ENCODE data around the gene TMEM259. TPM values are rescaled to one million over a fixed set of nuclear protein-coding genes. Genes with fewer than 3 reads are reported as not detected.
A peak's percentile ranks its signal among the peaks of the same experiment; 100 is the strongest.

Gene TMEM259
- total and polyA plus RNA-seq, 2 donors from 2014 or later = 129 to 180 TPM

DNA sequence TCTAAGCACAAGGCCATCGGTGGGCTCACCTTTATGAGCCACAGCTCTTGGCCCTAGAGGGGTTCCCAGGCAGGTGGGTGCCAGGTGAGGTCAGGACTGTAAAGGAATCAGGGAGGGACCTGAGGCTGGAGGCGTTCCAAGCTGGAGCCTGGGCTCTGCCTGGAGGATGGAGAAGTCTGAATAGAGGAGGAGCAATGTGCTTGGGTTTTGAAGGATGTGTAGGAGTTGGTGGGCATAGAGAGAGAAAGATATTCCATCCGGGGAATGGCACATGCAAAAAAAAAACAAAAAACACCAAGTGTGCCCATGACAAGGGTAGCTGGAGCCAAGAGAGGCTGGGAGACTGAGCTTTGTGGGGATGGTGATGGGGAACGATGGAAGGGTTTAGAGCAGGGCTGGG is 18.3 kb downstream of the TMEM259 start:
- no peak overlapping the region for H3K27ac ChIP-seq (ENCODE audit: low read depth in 2 of 2, low read length in 2 of 2)
- no peak overlapping the region for H3K4me3 ChIP-seq (ENCODE audit: low read length in 3 of 3)
- no peak for DNase-seq
- H3K9ac ChIP-seq (ENCODE audit: low read length in 3 of 3) = no peak overlapping the region
- no peaks in the 10 kb centered on the region for H3K4me1 ChIP-seq (ENCODE audit: control insufficient read depth in 2 of 3, insufficient read depth in 2 of 3, low read depth in 1 of 3, low read length in 3 of 3)
- H3K27me3 ChIP-seq (ENCODE audit: control insufficient read depth, insufficient read depth, low read length) = peaks cover 14% of the 10 kb centered on the region
- TF ChIP-seq, protein P1, sequence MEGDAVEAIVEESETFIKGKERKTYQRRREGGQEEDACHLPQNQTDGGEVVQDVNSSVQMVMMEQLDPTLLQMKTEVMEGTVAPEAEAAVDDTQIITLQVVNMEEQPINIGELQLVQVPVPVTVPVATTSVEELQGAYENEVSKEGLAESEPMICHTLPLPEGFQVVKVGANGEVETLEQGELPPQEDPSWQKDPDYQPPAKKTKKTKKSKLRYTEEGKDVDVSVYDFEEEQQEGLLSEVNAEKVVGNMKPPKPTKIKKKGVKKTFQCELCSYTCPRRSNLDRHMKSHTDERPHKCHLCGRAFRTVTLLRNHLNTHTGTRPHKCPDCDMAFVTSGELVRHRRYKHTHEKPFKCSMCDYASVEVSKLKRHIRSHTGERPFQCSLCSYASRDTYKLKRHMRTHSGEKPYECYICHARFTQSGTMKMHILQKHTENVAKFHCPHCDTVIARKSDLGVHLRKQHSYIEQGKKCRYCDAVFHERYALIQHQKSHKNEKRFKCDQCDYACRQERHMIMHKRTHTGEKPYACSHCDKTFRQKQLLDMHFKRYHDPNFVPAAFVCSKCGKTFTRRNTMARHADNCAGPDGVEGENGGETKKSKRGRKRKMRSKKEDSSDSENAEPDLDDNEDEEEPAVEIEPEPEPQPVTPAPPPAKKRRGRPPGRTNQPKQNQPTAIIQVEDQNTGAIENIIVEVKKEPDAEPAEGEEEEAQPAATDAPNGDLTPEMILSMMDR (IDR thresholded peaks at IDR 0.05; ENCODE audit: borderline replicate concordance, extremely low read depth, insufficient read depth) = no peak
- FAIRE-seq = no peak
- no peaks in the 10 kb centered on the region for H3K36me3 ChIP-seq (ENCODE audit: control insufficient read depth in 2 of 3, insufficient read depth in 3 of 3, low read length in 3 of 3)
- intact Hi-C loops (cut with DNase I) = no loop called here
- H3K9me3 ChIP-seq (ENCODE audit: control insufficient read depth in 2 of 3, insufficient read depth in 1 of 3, low read length in 3 of 3) = no peaks in the 10 kb centered on the region

DNA sequence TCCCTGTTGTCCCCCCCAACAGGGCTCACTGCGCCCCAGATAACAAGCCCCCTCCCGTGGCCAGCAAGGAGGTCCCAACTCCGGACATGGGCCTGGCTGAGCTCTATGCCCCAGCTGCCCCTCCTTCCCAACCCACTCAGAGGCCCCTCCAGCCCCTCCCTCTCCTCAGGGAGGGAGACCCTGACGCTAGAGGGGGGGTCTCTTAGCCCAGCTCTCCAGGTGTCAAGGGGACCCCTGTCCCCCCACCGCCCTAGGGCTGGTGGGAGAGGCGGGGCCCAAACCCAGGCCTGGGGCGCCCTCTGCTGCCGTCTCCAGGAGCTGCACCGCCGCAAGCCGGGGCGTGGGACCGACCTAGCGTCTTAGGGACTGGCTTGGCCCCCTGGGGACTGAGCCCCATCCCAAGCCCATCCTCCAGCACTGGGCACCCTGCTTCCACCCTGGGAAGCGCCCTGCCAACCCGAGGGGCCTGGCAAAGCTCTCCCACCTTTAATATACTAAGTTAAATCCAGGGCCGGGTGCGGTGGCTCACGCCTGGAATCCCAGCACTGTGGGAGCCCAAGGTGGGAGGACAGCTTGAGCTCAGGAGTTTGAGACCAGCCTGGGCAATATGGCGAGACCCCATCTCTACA is 19.3 kb downstream of the TMEM259 start:
- Histone ChIP-seq H3K4me1 (ENCODE audit: control insufficient read depth in 2 of 3, insufficient read depth in 2 of 3, low read depth in 1 of 3, low read length in 3 of 3) (no peaks in the 10 kb centered on the region), H3K27me3 (ENCODE audit: control insufficient read depth, insufficient read depth, low read length) (peaks cover 14% of the 10 kb centered on the region), H3K27ac (ENCODE audit: low read depth in 2 of 2, low read length in 2 of 2) (no peak overlapping the region), H3K9me3 (ENCODE audit: control insufficient read depth in 2 of 3, insufficient read depth in 1 of 3, low read length in 3 of 3) (no peaks in the 10 kb centered on the region), H3K36me3 (ENCODE audit: control insufficient read depth in 2 of 3, insufficient read depth in 3 of 3, low read length in 3 of 3) (no peaks in the 10 kb centered on the region), H3K9ac (ENCODE audit: low read length in 3 of 3) (no peak overlapping the region), H3K4me3 (ENCODE audit: low read length in 3 of 3) (no peak overlapping the region)
- intact Hi-C loops (cut with DNase I) = no loop called here
- FAIRE-seq = no peak
- TF ChIP-seq, protein P1 (IDR thresholded peaks at IDR 0.05; ENCODE audit: borderline replicate concordance, extremely low read depth, insufficient read depth) = peak; percentile 93
- peak; percentile 46 to 86 (median 70) for DNase-seq

DNA sequence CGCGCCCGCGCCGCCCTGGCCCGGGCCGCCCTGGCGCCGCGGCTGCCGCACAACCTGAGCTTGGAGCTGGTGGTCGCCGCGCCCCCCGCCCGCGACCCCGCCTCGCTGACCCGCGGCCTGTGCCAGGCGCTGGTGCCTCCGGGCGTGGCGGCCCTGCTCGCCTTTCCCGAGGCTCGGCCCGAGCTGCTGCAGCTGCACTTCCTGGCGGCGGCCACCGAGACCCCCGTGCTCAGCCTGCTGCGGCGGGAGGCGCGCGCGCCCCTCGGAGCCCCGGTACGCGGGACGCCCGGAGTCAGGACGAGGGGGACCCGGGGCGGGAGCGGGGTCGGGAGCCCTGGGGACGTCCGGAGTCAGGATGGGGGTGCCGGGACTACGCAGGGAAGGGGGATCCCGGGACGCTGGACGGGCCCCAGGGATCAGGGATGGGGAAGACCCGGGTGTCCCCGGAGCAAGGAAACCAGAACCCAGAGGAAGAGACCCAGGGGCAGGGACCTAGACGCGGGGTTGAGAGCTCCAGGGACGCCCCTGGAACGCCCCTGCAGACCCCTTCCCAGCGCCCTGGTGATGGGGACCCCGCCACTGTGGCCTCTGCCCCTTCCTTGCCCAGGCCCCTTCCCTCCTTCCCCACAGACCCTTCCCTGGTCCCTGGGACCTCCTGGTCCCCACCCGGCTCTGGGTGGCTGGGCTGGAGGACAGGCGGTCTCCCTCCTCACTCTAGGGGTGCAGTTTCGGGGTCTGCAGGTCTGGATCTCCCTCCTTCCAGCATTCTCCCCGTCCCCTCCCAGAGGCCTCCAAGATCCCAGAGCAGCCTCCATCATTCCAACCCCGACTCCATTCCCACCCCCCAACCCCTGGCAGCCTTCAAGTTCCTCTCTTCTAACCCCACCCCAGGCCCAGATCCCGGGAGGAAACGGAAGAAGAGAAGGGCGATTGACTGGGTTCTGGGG is 20.1 kb downstream of the TMEM259 start:
- DNase-seq = peak in 2 of 5 donors; percentile 68 to 81
- FAIRE-seq = no peak
- Histone ChIP-seq H3K27me3 (ENCODE audit: control insufficient read depth, insufficient read depth, low read length) (peaks cover 17% of the 10 kb centered on the region), H3K9ac (ENCODE audit: low read length in 3 of 3) (no peak overlapping the region), H3K27ac (ENCODE audit: low read depth in 2 of 2, low read length in 2 of 2) (no peak overlapping the region), H3K4me3 (ENCODE audit: low read length in 3 of 3) (no peak overlapping the region), H3K36me3 (ENCODE audit: control insufficient read depth in 2 of 3, insufficient read depth in 3 of 3, low read length in 3 of 3) (no peaks in the 10 kb centered on the region), H3K4me1 (ENCODE audit: control insufficient read depth in 2 of 3, insufficient read depth in 2 of 3, low read depth in 1 of 3, low read length in 3 of 3) (peaks cover 0 to 7% (median 4%) of the 10 kb centered on the region in 3 donors), H3K9me3 (ENCODE audit: control insufficient read depth in 2 of 3, insufficient read depth in 1 of 3, low read length in 3 of 3) (no peaks in the 10 kb centered on the region)
- TF ChIP-seq, protein P1 (IDR thresholded peaks at IDR 0.05; ENCODE audit: borderline replicate concordance, extremely low read depth, insufficient read depth) = no peak
- intact Hi-C loops (cut with DNase I) = no loop called here

All from kidney (tissue), 14 donors.